CD4-positive, alpha-beta T cell treated with Interleukin-4 for 4 hours (primary cell): ENCODE results near the gene EHBP1L1.
A peak's percentile ranks its signal among the peaks of the same experiment; 100 is the strongest.

Experiments used
- DNase-seq: peaks from one replicate; pipeline ENCODE4 v3.0.0-alpha.2; 2020

The EHBP1L1 gene

GRCh38 chr11:65547446-65548125 lies 28.3 kb upstream of the EHBP1L1 start:
- DNase-seq = peak; percentile 48

GRCh38 chr11:65548395-65548794 lies 27.5 kb upstream of the EHBP1L1 start:
- no peak for DNase-seq

GRCh38 chr11:65549096-65549495 lies 26.8 kb upstream of the EHBP1L1 start:
- DNase-seq = no peak

- peak; percentile 64 for DNase-seq
Observed at GRCh38 chr11:65551572-65552387, 24.1 kb upstream of the EHBP1L1 start.

- no peak for DNase-seq
Observed at GRCh38 chr11:65552388-65552951, 23.4 kb upstream of the EHBP1L1 start.

- DNase-seq = peak; percentile 82
Observed at GRCh38 chr11:65553301-65554001, 22.4 kb upstream of the EHBP1L1 start.

GRCh38 chr11:65554057-65554818 lies 21.6 kb upstream of the EHBP1L1 start:
- no peak for DNase-seq

- no peak for DNase-seq
Observed at GRCh38 chr11:65554842-65555430, 20.9 kb upstream of the EHBP1L1 start.

- no peak for DNase-seq
Observed at GRCh38 chr11:65555693-65556231, 20.1 kb upstream of the EHBP1L1 start.

GRCh38 chr11:65556470-65557279 lies 19.2 kb upstream of the EHBP1L1 start:
- no peak for DNase-seq

GRCh38 chr11:65557280-65558001 lies 18.4 kb upstream of the EHBP1L1 start:
- DNase-seq = no peak

- DNase-seq = no peak
Observed at GRCh38 chr11:65558002-65558929, 17.6 kb upstream of the EHBP1L1 start, which contains the start of gene LTBP3. Gene LTBP3, minus strand, starts transcription at chr11:65558359. Its CDS starts 400 bp downstream, at chr11:65557959.

GRCh38 chr11:65558930-65559509 lies 16.8 kb upstream of the EHBP1L1 start:
- DNase-seq = no peak

- DNase-seq = no peak
Observed at GRCh38 chr11:65559535-65559934, 16.3 kb upstream of the EHBP1L1 start.

- no peak for DNase-seq
Observed at GRCh38 chr11:65559951-65560537, 15.8 kb upstream of the EHBP1L1 start.

GRCh38 chr11:65560555-65561418 lies 15.1 kb upstream of the EHBP1L1 start:
- DNase-seq = no peak

GRCh38 chr11:65562020-65562419 lies 13.8 kb upstream of the EHBP1L1 start:
- DNase-seq = no peak
